Posterior cingulate gyrus (tissue), 11 donors: ENCODE results near the gene YBX1.
"Not testable (repeated sequence)": the region's sequence is repeated elsewhere in the genome, so short reads cannot be mapped to it uniquely, and the experiment has no call there.

Source experiments
- DNase-seq, 10 donors: peaks; one replicate each; pipeline versions ENCODE4 v3.0.0 to v3.0.0-alpha.2; 2020 to 2021; ENCODE audit warnings: mixed read lengths in 3 of 10
- intact Hi-C: fragments of 100-400 bp; cut with DNase I; formaldehyde crosslinking; loops from one replicate; pipeline ENCODE4 v1.15.1; 2023

Gene YBX1

DNA sequence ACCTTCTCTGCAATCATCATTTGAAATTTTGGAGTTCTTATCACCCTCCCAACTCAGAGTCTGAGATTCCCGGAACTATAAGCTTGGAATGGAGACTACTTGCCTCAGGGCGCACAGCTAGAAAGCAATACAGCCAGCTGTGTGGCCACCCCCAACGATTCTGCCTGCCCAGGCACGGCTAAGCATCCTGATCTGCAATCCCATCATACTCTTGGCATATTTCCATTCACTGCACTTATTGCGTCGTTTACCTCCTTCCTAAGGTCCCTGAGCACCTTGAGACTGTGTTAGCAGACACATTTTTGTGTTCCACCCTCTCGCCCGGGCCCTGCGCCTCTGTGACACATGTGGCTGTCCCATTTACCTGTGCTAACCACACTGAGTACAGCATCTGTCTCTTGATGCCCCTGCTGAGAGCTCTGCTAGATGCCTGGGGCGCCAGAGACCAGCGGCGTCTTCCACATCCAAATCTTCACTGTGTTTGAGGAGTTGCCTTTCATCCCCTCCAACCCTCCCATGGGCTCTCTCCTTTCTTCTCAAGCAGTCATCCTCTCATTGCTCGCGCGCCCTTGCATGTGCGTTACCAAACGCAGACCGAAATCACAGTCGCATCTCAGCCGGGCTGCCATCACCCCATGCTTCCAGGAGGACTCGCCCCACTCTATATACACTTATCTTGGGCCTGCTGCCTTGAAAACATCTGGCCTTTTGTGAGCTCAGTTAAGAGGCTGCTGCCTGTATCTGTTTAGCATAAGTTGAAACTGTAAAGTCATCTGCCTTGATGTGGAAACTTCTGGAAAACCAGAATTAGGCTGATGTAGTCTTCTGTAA lies 61.3 kb downstream of the YBX1 start:
- intact Hi-C loops: loop anchor here (10.0 kb wide), 2 partner anchors 59 to 399 kb away; partner anchors contain the start of gene YBX1
- peak in 2 of 10 donors; percentile 36 to 81 for DNase-seq

DNA sequence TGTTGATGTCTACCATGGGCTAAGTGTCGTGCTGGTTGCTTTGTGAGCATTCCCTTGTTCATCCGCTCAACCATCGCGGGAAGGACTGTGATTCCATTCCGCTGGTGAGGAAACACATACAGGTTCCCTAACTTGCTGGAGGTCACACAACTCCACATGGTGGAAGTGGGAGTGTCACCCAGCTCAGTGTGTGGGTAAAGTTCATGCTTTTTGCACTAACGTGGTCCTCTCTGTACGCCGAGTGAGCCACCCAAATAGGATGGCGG lies 61.9 kb downstream of the YBX1 start:
- DNase-seq: no peak
- intact Hi-C loops: loop anchor here (10.0 kb wide), 2 partner anchors 59 to 399 kb away; partner anchors contain the start of gene YBX1

DNA sequence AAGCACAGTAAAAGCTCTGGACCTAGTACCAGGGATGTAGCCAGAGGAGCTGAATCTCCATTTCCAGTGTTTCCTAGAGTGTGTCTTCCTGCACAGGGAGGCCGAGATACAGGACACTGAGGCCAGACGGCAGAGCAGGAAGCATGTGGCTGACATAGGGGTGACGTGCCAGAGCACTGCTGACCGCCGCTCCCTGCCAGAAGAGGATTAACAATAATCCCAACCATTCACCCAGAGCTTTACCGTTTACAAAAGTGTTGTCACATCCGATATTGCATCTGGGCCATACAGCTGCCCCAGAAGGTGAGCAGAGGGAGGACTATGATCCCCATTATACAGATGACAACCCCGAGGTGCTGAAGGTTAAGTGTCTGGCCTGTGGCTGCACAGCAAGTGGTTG lies 63.6 kb downstream of the YBX1 start:
- DNase-seq: no peak
- intact Hi-C loops: loop anchor here (5.0 to 10.0 kb wide), 4 partner anchors 61 to 599 kb away; partner anchors contain the start of gene YBX1

DNA sequence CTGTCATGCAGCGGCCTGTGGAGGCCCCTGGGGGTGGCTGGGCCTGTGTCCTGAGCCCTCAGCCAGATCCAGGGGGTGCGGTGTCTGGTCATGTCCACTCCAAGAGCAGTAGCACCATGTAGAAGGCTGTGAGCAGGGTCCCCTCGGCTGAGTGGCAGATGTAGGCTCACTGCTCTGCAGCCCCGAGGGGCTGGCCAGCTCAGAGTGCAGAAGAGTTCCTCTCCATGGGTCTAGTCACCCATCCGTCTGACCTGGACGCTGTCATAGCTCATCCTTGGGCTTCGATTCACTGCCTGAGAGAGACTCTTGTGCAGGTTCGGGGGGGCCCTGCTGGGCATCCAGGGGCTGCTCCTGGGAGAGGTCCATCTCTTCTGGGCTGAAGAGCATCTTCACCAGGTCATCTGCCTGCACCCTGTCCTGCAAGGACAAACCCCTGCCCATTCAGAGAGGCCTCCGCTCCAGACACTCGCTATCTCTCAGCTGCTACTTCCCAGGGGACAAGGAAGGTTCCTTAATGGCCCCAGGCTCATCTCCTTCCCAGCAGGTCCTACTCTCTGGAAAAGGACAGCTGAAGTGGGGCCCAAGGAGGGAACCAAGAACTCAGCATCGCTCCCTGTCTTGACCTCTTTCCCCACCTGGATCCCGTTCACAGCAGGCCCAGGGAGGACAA lies 64.4 kb downstream of the YBX1 start:
- intact Hi-C loops: loop anchor here (5.0 to 10.0 kb wide), 4 partner anchors 62 to 599 kb away; partner anchors contain the start of gene YBX1
- DNase-seq: peak in 2 of 10 donors; percentile 50 to 54

DNA sequence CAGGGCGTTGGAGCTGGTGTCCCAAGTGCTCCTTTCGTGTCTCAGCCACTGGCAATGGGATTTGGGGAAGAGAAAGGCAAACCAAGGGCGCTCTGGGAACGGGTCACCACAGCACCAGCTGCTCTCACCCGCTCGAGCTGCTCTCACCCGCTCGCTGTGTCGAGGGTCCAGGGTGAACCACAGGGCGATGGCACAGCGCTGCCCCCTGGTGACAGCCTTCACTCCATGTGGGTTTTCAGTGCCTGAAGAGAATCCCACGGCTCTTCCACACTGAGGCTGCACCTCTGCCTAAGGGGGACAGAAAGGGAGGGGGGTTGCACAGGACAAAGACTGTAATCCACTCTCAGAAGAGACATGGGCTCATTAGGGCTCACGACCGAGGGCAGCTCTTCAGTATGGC lies 64.9 kb downstream of the YBX1 start:
- intact Hi-C loops: loop anchor here (5.0 to 10.0 kb wide), 4 partner anchors 62 to 600 kb away; partner anchors contain the start of gene YBX1
- peak in 9 of 10 donors; percentile 45 to 92 (median 56) for DNase-seq

DNA sequence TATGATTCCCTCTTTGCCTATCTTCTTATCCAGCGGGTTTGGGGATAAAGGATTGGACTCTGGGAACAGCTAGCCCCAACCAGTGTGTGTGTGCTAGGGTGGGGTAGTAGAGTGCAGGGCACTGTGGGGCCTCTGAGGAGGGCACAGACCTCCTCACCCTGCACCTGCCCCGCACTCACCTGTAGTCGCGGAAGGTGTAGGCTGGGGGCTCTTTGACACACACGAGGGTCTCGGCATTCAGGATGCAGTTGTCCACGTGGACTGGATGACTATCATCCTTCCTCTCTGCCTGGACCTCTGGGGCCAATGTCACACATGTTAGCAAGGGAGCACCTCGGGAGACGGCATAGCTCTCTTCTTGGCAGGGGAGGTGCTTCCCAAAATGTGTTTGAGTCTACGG lies 65.8 kb downstream of the YBX1 start:
- intact Hi-C loops: loop anchor here (5.0 to 10.0 kb wide), 4 partner anchors 63 to 601 kb away; partner anchors contain the start of gene YBX1
- DNase-seq: no peak

DNA sequence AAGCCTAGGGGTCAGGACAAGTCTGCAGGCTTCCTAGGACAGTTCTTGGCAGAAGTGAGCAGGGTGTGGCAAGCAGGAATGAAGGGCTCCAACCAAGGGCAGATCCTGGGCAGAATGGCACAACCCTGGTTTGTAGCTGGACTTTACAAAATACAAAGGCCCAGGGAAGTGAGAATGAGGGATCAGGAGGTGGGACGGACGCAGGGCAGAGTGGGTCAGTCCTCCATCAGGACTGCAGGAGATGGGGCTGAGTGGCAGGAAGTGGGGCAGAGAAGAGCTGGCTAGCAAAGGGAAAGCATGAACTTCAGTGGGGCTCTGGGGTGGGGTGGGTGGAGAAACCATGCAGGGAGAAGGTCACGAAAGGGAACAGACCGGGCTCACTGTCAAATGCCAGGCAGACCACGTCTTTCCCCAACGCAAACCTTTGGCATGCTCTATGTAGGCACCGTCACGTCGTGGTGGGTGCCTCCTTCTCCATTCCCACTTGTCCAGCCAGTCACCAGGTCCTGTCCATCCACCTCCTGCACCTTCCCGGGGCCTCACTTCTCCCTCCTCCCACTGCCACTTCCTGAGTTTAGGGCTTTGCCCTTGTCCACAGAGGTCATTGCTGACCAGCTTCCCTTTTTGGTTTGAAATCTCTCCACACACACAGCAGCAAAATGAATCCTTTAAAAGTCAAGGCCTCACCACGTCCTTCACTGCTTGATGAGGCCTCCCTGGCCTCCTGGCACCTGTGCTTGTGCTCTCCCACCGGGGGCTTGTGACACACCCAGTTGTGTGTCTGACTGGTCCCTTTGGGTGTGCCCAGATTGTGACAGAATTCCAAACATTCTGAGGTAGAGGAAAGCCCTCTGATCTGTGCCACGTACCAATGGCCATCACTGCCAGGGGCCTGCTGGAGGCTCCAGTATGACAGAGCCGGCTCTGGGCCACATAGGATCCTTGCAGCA lies 66.5 kb downstream of the YBX1 start:
- intact Hi-C loops: loop anchor here (5.0 to 10.0 kb wide), 4 partner anchors 64 to 601 kb away; partner anchors contain the start of gene YBX1
- DNase-seq: peak in 2 of 10 donors; percentile 30 to 55

DNA sequence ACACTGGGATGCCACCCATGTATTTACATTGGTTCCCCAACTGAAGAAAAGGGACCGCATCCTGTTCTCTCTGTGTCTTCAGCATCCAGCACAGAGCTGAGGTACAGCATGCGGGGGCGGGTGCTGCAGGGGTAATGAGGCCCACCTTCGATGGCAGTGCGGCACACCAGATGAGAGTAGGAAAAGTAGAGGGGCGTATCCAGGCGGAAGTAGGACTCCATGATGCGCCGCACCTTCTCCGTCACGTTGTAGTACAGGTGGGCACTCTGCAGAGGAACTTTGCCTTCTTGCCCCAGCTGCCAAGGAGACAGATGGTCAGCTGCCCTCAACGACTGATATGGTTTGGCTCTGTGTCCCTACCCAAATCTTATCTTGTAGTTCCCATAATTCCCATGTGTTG lies 67.8 kb downstream of the YBX1 start:
- intact Hi-C loops: no loop called here

DNA sequence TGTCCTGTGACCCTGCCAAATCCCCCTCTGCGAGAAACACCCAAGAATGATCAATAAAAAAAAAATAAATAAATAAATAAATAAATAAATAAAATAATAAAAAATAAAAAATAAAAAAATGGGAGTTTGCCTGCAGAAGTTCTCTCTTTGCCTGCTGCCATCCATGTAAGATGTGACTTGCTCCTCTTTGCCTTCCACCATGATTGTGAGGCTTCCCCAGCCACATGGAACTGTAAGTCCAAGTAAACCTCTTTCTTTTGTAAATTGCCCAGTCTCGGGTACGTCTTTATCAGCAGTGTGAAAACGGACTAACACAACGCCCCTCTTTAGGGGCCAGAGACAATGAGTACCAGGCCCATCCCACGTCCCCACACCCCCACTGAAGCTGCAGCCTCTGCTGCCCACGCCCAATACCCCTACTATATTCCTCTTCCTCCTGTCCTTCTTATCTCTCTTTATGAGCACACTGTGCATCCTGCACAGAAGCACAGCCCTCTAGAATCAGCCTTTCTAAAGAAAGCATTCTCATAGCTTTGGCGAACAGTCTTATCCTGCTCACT lies 69.4 kb downstream of the YBX1 start:
- DNase-seq, intact Hi-C loops: not testable (repeated sequence)

More for the DNA sequence above, 67.8 kb downstream of the YBX1 start:
- no peak for DNase-seq

DNA sequence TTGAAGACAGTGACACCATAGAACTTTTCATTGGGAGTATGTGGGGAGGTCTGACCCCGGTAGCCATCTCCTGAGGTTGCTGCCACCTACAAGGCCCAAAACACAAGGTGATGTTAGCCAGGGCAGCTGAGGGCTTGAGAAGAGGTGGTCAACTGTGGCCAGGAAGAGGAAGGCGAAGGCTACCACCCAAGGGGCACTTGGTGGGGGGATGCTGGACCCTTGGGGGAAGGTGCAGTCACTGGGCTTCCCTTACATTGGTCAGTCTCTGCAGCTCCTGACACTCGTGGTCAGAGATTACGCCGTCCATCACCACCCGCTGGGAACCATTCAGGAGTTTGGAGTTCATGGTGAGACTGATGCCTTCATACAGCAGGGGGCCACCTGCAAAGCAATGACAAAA lies 70.1 kb downstream of the YBX1 start:
- intact Hi-C loops: no loop called here
- DNase-seq: no peak

DNA sequence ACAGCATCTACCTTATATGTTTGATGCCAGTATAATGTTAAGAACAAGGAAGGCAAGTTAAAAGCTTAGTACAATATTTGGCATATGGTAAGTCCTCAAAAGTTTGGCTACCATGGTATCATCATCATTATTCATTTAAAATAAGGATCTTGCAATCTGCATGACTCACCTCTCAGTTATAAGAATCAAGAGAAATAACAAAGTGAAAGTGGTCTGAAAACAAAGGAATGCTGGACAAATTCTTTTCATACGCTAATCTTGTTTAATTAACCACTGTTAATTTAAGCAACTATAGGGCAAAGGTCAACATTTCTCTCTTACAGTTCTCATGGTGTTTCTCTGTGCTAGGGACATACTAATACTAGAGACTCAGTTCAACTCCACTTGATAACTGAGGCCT lies 70.9 kb downstream of the YBX1 start:
- DNase-seq: no peak
- intact Hi-C loops: no loop called here
